ENCODE measurements around the gene ANKRD2. TPM values are rescaled to one million over a fixed set of nuclear protein-coding genes. Genes with fewer than 3 reads are reported as not detected.

Gene ANKRD2
- total RNA-seq, 3 donors from 2014 or later = 0.29 to 0.75 (median 0.35) TPM

DNA sequence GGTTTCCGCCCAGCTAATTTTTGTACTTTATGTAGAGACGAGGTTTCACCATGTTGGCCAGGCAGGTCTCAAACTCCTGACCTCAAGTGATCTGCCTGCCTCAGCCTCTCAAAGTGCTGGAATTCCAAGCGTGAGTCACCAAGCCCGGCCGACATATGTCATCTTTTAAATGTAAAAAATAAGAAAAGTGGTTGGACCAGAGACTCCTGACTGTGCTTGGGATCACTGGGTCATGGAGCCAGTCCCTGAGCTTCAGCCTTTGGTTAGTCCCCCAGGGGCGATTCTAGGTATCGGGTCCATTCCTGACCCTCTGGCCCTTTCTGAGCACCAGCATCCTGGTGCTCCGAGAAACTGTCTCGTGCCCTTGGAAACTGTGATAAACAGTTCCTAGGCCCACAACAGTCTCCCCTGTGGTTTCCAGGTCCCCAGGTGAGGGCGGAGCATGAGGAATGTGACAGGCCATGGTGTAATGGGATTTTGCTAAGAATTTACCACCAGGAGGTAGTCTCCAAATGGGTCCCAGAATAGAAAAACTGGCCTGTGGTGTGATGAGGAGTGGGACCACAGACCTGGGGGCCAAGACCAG is 41.1 kb upstream of the ANKRD2 start:
- TF ChIP-seq, protein P1, sequence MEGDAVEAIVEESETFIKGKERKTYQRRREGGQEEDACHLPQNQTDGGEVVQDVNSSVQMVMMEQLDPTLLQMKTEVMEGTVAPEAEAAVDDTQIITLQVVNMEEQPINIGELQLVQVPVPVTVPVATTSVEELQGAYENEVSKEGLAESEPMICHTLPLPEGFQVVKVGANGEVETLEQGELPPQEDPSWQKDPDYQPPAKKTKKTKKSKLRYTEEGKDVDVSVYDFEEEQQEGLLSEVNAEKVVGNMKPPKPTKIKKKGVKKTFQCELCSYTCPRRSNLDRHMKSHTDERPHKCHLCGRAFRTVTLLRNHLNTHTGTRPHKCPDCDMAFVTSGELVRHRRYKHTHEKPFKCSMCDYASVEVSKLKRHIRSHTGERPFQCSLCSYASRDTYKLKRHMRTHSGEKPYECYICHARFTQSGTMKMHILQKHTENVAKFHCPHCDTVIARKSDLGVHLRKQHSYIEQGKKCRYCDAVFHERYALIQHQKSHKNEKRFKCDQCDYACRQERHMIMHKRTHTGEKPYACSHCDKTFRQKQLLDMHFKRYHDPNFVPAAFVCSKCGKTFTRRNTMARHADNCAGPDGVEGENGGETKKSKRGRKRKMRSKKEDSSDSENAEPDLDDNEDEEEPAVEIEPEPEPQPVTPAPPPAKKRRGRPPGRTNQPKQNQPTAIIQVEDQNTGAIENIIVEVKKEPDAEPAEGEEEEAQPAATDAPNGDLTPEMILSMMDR (IDR thresholded peaks at IDR 0.05) = no peak
- H3K36me3 ChIP-seq (ENCODE audit: low read depth) = no peaks in the 10 kb centered on the region
- H3K4me3 ChIP-seq = no peak overlapping the region
- ATAC-seq (no peak), DNase-seq (no peak)
- intact Hi-C loops (cut with DNase I, micrococcal nuclease) = no loop called here
- H3K9me3 ChIP-seq = no peaks in the 10 kb centered on the region
- no peaks in the 10 kb centered on the region for H3K4me1 ChIP-seq (ENCODE audit: low read depth)

DNA sequence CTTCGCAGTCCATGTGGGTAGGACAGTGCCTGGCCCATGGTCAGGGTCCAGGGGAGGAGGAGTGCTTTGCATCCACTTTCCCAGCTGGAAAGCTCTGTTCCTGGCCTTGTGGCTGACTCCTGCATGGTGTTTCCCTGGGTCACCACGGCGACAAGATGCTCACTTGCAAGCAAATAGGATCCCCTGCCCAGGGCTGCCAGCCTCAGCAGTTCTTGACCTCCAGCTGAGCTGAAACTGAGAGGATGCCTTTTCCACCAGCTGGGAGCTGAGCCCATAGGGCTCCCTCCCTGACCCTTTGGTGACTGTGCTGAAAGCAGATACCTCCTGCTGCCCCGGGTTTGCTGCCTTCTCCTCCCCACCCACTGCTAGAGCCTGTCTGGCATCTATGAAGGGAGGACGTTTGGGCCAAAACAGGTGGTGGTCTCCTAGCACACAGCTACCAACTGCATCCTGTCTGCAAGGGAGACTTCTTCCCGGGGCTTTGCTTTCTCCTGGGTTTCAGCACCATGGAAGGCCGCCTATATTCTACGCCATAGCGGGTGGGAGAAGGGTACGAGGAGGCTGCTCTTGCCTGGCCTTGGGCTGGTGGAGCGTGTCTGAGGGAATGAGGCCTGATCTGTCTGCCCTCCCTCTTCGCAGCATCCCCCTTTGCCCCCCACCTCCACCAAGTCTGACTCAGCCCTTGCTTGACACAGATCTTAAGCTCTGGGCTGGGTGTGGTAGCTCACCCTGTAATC is 39.5 kb upstream of the ANKRD2 start:
- no peak overlapping the region for H3K4me3 ChIP-seq
- ATAC-seq (no peak), DNase-seq (no peak)
- H3K9me3 ChIP-seq = no peaks in the 10 kb centered on the region
- no peaks in the 10 kb centered on the region for H3K36me3 ChIP-seq (ENCODE audit: low read depth)
- TF ChIP-seq, protein P1 (IDR thresholded peaks at IDR 0.05) = no peak
- intact Hi-C loops (cut with DNase I, micrococcal nuclease) = no loop called here
- H3K4me1 ChIP-seq (ENCODE audit: low read depth) = no peaks in the 10 kb centered on the region

DNA sequence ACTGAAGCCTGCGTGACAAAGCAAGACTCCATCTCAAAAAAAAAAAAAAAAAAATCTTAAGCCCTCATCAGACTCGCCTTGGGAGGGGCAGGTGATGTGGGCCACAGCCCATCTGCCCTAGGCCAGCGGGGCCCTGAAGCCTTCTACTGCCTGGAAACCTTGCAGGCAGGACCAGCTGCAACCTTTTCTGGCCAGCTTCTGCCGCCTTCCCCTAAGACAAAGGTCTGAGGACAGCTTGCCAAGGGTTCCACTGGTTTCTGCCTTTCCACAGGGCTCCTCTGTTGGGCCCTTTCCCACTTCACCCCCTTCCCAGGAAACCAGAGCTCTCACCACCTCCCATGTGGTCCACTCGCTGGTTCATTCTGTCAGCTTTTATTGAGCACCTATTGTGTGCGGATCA is 38.7 kb upstream of the ANKRD2 start:
- H3K4me3 ChIP-seq = no peak overlapping the region
- no peaks in the 10 kb centered on the region for H3K9me3 ChIP-seq
- ATAC-seq (no peak), DNase-seq (no peak)
- H3K4me1 ChIP-seq (ENCODE audit: low read depth) = no peaks in the 10 kb centered on the region
- no peaks in the 10 kb centered on the region for H3K36me3 ChIP-seq (ENCODE audit: low read depth)
- intact Hi-C loops (cut with DNase I, micrococcal nuclease) = no loop called here
- TF ChIP-seq, protein P1 (IDR thresholded peaks at IDR 0.05) = no peak

DNA sequence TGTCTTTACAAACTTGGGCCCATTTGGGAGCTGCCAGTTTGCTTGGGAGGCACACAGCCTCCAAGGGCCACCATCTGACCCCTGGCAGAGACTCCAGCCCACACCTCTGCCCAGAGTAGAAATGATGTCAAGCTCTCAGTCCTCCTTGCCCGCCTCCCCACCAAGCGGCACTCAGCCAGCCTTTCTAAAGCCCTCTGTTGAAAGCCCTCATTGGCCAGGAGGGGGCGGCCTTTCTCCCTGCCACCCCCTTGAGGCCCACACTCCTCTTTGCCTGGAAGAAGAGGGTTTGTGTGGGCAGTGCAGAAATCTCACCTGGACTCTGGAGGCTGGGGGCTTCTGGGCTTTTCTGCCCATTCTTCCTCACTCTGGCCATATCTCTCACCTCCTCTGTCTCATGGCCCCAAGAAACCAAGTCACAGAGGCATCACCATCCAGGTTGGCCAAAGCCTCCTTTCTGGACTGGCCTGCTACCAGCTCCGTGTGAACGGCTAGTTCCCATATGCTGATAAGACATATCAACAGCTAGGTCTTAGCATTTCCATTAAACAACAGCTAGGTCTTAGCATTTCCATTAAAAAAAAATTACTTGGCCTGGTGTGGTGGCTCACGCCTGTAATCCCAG is 37.7 kb upstream of the ANKRD2 start:
- no peaks in the 10 kb centered on the region for H3K9me3 ChIP-seq
- H3K4me3 ChIP-seq = no peak overlapping the region
- ATAC-seq = peak; percentile 37
- intact Hi-C loops (cut with DNase I, micrococcal nuclease) = no loop called here
- no peaks in the 10 kb centered on the region for H3K36me3 ChIP-seq (ENCODE audit: low read depth)
- TF ChIP-seq, protein P1 (IDR thresholded peaks at IDR 0.05) = no peak
- peak in 1 of 3 donors; percentile 19 for DNase-seq
- no peaks in the 10 kb centered on the region for H3K4me1 ChIP-seq (ENCODE audit: low read depth)

DNA sequence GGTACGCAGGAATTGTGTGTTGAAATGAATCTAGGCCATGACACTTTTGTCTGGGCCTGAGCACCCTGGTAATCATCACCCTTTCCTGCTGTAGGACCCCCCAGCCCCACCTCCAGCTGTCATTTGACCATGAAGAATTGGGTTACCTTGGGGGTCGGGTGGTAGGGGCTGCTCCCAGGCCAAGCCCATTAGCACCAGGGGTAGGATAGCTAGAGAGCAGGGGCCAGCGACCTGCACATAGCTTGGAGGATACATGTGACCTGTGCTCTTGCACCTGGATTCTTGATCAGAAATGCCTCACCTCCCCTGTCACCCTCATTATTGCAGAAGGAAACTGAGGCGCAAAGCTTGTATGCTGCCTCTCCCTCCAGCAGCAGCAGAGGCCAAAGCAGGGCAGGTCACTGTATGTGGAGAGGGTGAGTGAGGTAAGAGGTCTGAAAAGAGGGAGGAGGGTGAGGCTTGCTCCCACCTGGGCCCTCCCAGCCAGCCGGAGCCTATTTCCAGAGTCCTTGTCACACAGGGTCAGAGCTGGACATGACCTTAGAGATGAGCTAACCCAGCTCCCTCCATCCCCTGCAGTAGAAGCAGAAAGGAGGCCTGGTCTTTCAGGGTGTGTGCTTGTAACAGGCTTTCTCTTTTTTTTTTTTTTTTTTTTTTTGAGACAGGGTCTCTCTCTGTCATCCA is 35.3 kb upstream of the ANKRD2 start:
- DNase-seq (no peak), ATAC-seq (no peak)
- intact Hi-C loops (cut with DNase I, micrococcal nuclease) = no loop called here
- Histone ChIP-seq H3K4me1 (ENCODE audit: low read depth) (no peaks in the 10 kb centered on the region), H3K4me3 (no peak overlapping the region), H3K36me3 (ENCODE audit: low read depth) (no peaks in the 10 kb centered on the region), H3K9me3 (no peaks in the 10 kb centered on the region)
- TF ChIP-seq, protein P1 (IDR thresholded peaks at IDR 0.05) = no peak

Measured in mucosa of descending colon (tissue), 3 donors.